Inflammatory macrophage treated with lipopolysaccharide for 1 hour (primary cell): Measurements from ENCODE around the gene BMP3.
"Not testable (repeated sequence)": the region's sequence is repeated elsewhere in the genome, so short reads cannot be mapped to it uniquely, and the experiment has no call there.

Source experiments
- DNase-seq, 2 donors: peaks; one replicate each; pipeline ENCODE4 v3.0.0-alpha.2; 2020 to 2022

The BMP3 gene

GRCh38 chr4:81030061-81030980, at the start of gene BMP3:
BMP3 (plus strand) TSS chr4:81030708; CDS start chr4:81031285, 577 bp downstream.
- DNase-seq, result no peak

- DNase-seq, result no peak
Measured at GRCh38 chr4:80986011-80986410, 44.5 kb upstream of the BMP3 start.

GRCh38 chr4:80989921-80990544, 40.5 kb upstream of the BMP3 start:
- DNase-seq, result peak; percentile 33 to 74

- no peak for DNase-seq
Measured at GRCh38 chr4:80990851-80991250, 39.7 kb upstream of the BMP3 start.

GRCh38 chr4:80999943-81000342, 30.6 kb upstream of the BMP3 start:
- no peak for DNase-seq

GRCh38 chr4:81003597-81004111, 26.9 kb upstream of the BMP3 start:
- no peak for DNase-seq

- no peak for DNase-seq
Measured at GRCh38 chr4:81007417-81007816, 23.1 kb upstream of the BMP3 start.

- DNase-seq, result not testable (repeated sequence)
Measured at GRCh38 chr4:81016566-81016965, 13.9 kb upstream of the BMP3 start.

GRCh38 chr4:81019006-81019405, 11.5 kb upstream of the BMP3 start:
- DNase-seq, result no peak

- no peak for DNase-seq
Measured at GRCh38 chr4:81021142-81021944, 9.2 kb upstream of the BMP3 start.

- no peak for DNase-seq
Measured at GRCh38 chr4:81021981-81022380, 8.5 kb upstream of the BMP3 start.

GRCh38 chr4:81023484-81023883, 7.0 kb upstream of the BMP3 start:
- no peak for DNase-seq

GRCh38 chr4:81030981-81031791, 678 bp downstream of the BMP3 start:
- no peak for DNase-seq

GRCh38 chr4:81031796-81032551, 1.5 kb downstream of the BMP3 start:
- DNase-seq, result no peak

GRCh38 chr4:81032771-81033684, 2.5 kb downstream of the BMP3 start:
- no peak for DNase-seq

GRCh38 chr4:81038636-81039350, 8.3 kb downstream of the BMP3 start:
- DNase-seq, result no peak

GRCh38 chr4:81039351-81039972, 9.0 kb downstream of the BMP3 start:
- peak; percentile 2 to 5 for DNase-seq

- peak in 1 of 2 donors; percentile 59 for DNase-seq
Measured at GRCh38 chr4:81040012-81040659, 9.6 kb downstream of the BMP3 start.
